WTC11 (cell line): ENCODE results near the gene ACTA1. TPM values are rescaled to one million over a fixed set of nuclear protein-coding genes. Genes with fewer than 3 reads are reported as not detected.

Experiments
- ATAC-seq: fragments of 200-7000 bp; cut with Tn5 transposase; 2 replicates; pipeline ENCODE4 v1.10.0; 2021; ENCODE audit warnings: mild to moderate bottlenecking, moderate library complexity
- CTCF ChIA-PET: fragments of 300-600 bp; sonication (Branson Sonifier 250); formaldehyde crosslinking; loops from one replicate; lab custom pipeline; 2021; ENCODE audit warnings: antibody characterized with exemption; lab: Charles Lee
- POLR2A ChIA-PET: fragments of 350-600 bp; sonication (Branson Sonifier 250); formaldehyde crosslinking; loops from one replicate; lab custom pipeline; 2021; ENCODE audit warnings: antibody characterized with exemption; lab: Charles Lee
- DNase-seq: peaks from one replicate; pipeline ENCODE4 v3.0.0; 2021; ENCODE audit warnings: low spot score
- H3K27ac Mint-ChIP-seq: 2 replicates; pipeline ENCODE4 v1.8.0; 2021; ENCODE audit warnings: mixed read lengths
- H3K27me3 Mint-ChIP-seq: 2 replicates; pipeline ENCODE4 v1.8.0; 2021; ENCODE audit warnings: low read depth, mild to moderate bottlenecking, moderate library complexity, mixed read lengths
- H3K36me3 Mint-ChIP-seq: 2 replicates; pipeline ENCODE4 v1.8.0; 2021; ENCODE audit warnings: mixed read lengths
- H3K4me1 Mint-ChIP-seq: 2 replicates; pipeline ENCODE4 v1.8.0; 2022; ENCODE audit warnings: mixed read lengths
- H3K4me3 Mint-ChIP-seq: 2 replicates; pipeline ENCODE4 v1.8.0; 2021; ENCODE audit warnings: mild to moderate bottlenecking, moderate library complexity, mixed read lengths
- H3K9me3 Mint-ChIP-seq: 2 replicates; pipeline ENCODE4 v1.8.0; 2021; ENCODE audit warnings: mixed read lengths
- ATF1 ChIP-seq: sonication (generic); formaldehyde crosslinking; IDR thresholded peaks from 2 replicates; pipeline ENCODE4 v1.8.1; 2023; ENCODE audit warnings: mild to moderate bottlenecking, moderate library complexity, missing genetic modification reagents
- ELF4 ChIP-seq: sonication (generic); formaldehyde crosslinking; IDR thresholded peaks from 2 replicates; pipeline ENCODE4 v1.8.1; 2022; ENCODE audit warnings: low read depth, mild to moderate bottlenecking, moderate library complexity, missing genetic modification reagents
- FOXP4 ChIP-seq: sonication (generic); formaldehyde crosslinking; IDR thresholded peaks from 2 replicates; pipeline ENCODE4 v1.8.0; 2022; ENCODE audit warnings: mild to moderate bottlenecking, missing genetic modification reagents
- GABPB1 ChIP-seq: sonication (generic); formaldehyde crosslinking; IDR thresholded peaks from 2 replicates; pipeline ENCODE4 v1.8.1; 2023; ENCODE audit warnings: mild to moderate bottlenecking, missing genetic modification reagents
- JUN ChIP-seq: sonication (generic); formaldehyde crosslinking; IDR thresholded peaks from 2 replicates; pipeline ENCODE4 v1.8.0; 2023; ENCODE audit warnings: mild to moderate bottlenecking, missing genetic modification reagents
- MLX ChIP-seq: sonication (generic); formaldehyde crosslinking; IDR thresholded peaks from 2 replicates; pipeline ENCODE4 v1.8.1; 2023; ENCODE audit warnings: mild to moderate bottlenecking, missing genetic modification reagents, moderate library complexity
- NFE2L1 ChIP-seq: sonication (generic); formaldehyde crosslinking; IDR thresholded peaks from 2 replicates; pipeline ENCODE4 v1.8.1; 2023; ENCODE audit warnings: missing genetic modification reagents
- RELA ChIP-seq: sonication (generic); formaldehyde crosslinking; IDR thresholded peaks from 2 replicates; pipeline ENCODE4 v1.8.1; 2022; ENCODE audit warnings: missing genetic modification reagents, mild to moderate bottlenecking, borderline replicate concordance
- ZBTB21 ChIP-seq: sonication (generic); formaldehyde crosslinking; IDR thresholded peaks from 2 replicates; pipeline ENCODE4 v1.8.1; 2023; ENCODE audit warnings: mild to moderate bottlenecking, missing genetic modification reagents, borderline replicate concordance
- ZNF121 ChIP-seq: sonication (generic); formaldehyde crosslinking; IDR thresholded peaks from 2 replicates; pipeline ENCODE4 v1.8.0; 2023; ENCODE audit warnings: missing genetic modification reagents
- ZNF232 ChIP-seq: sonication (generic); formaldehyde crosslinking; IDR thresholded peaks from 2 replicates; pipeline ENCODE4 v1.8.0; 2022; ENCODE audit warnings: mild to moderate bottlenecking, missing genetic modification reagents
- ZNF423 ChIP-seq: fragments of 250-450 bp; sonication (Bioruptor Pico); IDR thresholded peaks from 2 replicates; pipeline ENCODE4 v2.1.2; 2022; ENCODE audit warnings: mild to moderate bottlenecking, moderate library complexity
- ZNF512 ChIP-seq: sonication (generic); formaldehyde crosslinking; IDR thresholded peaks from 2 replicates; pipeline ENCODE4 v1.8.1; 2022; ENCODE audit warnings: missing genetic modification reagents, borderline replicate concordance
- total RNA-seq: library from RNA; stranded (reverse); gene quantifications from 3 replicates; pipeline ENCODE4 v1.2.3, GENCODE V29; 2021

ACTA1 gene
- total RNA-seq, 1 experiment from 2014 or later: 1.5 TPM

DNA sequence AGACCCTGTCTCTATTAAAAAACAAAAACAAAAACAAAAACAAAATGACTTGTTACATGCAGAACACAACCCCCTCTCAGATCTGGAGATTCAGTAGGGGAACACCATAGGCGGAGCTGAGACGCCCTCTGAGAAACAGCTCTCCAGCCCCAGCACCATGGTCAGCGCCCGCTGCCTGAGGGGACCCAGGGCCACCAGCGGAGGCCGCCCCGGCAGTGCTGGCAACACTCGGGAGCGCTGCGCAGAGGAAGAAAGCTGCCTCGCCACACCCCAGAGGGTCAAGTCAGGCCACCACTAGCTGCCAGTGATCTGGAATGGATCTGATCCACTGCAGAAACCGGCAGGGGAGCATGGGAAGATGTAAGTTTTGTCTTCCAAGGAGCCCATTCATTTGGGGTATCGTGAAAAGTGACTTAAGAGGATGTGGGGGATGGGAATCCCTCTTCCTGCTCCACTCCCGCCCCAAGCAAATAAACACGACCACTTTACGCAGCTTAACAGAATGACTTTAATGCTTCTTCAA is 3.1 kb downstream of the ACTA1 start (continued):
- TF ChIP-seq ZNF121 (peak; percentile 65; the same call in 1 of the 2 replicates), FOXP4 (CRISPR knock-in tag) (peak; percentile 97), RELA (CRISPR knock-in tag) (peak; percentile 84)

DNA sequence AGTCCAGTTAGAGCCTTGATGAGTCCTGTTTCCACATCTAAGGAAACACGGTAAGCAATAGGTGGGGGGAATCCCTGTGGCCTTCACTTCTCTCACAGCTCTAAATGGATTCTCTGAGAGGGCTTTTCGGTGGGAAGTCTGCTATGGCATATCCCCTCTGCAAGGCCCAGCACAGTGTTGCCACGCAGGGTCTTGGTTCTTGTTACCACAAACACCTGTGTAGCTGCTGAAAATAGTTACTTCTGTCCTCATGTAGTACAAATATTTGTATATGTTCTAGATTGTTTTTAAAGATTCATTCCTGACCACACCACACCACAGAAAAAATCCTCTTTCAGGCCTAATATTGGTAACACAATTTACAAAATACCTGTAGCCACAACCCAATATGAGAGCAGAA is 5.6 kb downstream of the ACTA1 start:
- Mint-ChIP-seq H3K27me3 (peaks cover 68% of the 10 kb centered on the region), H3K36me3 (peaks cover 5% of the 10 kb centered on the region), H3K4me3 (no peak overlapping the region), H3K27ac (no peak overlapping the region), H3K4me1 (peaks cover 13% of the 10 kb centered on the region), H3K9me3 (peaks cover 8% of the 10 kb centered on the region)
- CTCF ChIA-PET: no interaction called here
- ATAC-seq: no peak
- no peak for TF ChIP-seq ELF4
- no peak for TF ChIP-seq ZNF423 (CRISPR knock-in tag)
- TF ChIP-seq ATF1 (CRISPR knock-in tag): no peak
- TF ChIP-seq ZNF512 (CRISPR knock-in tag): no peak
- POLR2A ChIA-PET: no interaction called here
- DNase-seq: no peak

DNA sequence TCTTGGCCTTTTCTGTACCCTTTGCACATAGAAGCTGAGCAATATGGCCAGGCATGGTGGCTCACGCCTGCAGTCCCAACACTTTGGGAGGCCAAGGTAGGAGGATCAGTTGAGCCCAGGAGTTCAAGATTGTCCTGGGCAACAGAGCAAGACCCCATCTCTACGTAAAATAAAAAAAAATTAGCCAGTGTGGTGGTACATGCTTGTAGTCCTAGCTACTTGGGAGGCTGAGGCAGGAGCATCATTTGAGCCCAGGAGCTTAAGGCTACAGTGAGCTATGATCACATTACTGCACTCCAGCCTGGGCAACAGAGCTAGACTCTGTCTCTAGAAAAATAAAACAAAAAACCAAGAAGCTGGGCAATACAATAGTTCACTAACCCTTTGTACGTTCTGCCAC is 6.3 kb downstream of the ACTA1 start:
- DNase-seq: no peak
- TF ChIP-seq ZNF232 (CRISPR knock-in tag): no peak
- TF ChIP-seq JUN (CRISPR knock-in tag): no peak
- peak; percentile 18; the same call in 1 of the 2 replicates for TF ChIP-seq ZNF121
- TF ChIP-seq ZBTB21: no peak

DNA sequence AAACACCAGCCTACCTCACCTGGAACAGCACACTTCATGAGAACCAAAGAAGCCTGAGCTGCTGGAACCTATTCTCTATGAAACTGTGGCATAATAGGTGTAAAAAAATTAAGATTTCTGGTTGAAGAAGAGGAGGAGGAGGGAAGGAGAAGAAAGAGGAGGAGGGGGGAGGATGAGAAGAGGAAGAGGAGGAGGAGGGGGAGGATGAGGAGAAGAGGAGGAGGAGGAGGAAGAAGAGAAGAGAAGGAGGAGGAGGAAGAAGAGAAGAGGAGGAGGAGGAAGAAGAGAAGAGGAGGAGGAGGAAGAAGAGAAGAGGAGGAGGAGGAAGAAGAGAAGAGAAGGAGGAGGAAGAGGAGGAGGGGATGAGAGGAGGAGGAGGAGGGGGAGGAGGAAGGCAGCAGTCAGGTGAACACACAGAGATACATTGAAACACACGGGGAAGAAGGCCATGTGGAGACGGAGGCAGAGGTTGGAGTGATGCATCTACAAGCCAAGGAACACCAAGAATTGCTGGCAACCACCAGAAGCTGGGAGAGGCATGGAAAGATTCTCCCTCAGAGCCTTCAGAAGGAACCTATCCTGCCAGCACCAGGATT is 8.2 kb downstream of the ACTA1 start:
- Mint-ChIP-seq H3K4me3 (no peak overlapping the region), H3K27ac (no peak overlapping the region), H3K4me1 (peaks cover 5% of the 10 kb centered on the region; the same call in 1 of the 2 replicates), H3K27me3 (peaks cover 42% of the 10 kb centered on the region)
- DNase-seq (no peak), ATAC-seq (no peak)
- POLR2A ChIA-PET: no interaction called here
- CTCF ChIA-PET: interaction anchor here (0.5 kb wide), 1 partner anchor 238 kb away, joined by 3 read pairs; no protein-coding TSS in a partner anchor
- no peak for TF ChIP-seq ZNF232 (CRISPR knock-in tag)
- TF ChIP-seq, all 79 proteins: peak for 0
- H3K9me3 Mint-ChIP-seq: peaks cover 13% of the 10 kb centered on the region
- peaks cover 10% of the 10 kb centered on the region for H3K36me3 Mint-ChIP-seq

More for the DNA sequence above, 6.3 kb downstream of the ACTA1 start:
- no peak overlapping the region for H3K4me3 Mint-ChIP-seq
- H3K9me3 Mint-ChIP-seq: peaks cover 13% of the 10 kb centered on the region
- H3K27ac Mint-ChIP-seq: no peak overlapping the region
- H3K36me3 Mint-ChIP-seq: peaks cover 10% of the 10 kb centered on the region
- ChIA-PET CTCF (no interaction called here), POLR2A (no interaction called here)
- H3K4me1 Mint-ChIP-seq: peaks cover 12% of the 10 kb centered on the region
- ATAC-seq: no peak
- peaks cover 61% of the 10 kb centered on the region for H3K27me3 Mint-ChIP-seq

GRCh38 chr1:229420765-229421164 is 13.1 kb downstream of the ACTA1 start:
- DNase-seq: no peak
- Mint-ChIP-seq H3K27me3 (peaks cover 13% of the 10 kb centered on the region), H3K4me1 (0 out of 2 replicates have a peak, but pooled peaks cover 3% of the 10 kb centered on the region)
- CTCF ChIA-PET: interaction anchor here (0.7 to 2.5 kb wide), 5 partner anchors 10 to 162 kb away, joined by 3 to 7 read pairs (median 5); no protein-coding TSS in a partner anchor
- no peak for TF ChIP-seq MLX
- TF ChIP-seq GABPB1 (CRISPR knock-in tag): peak; percentile 30; the same call in 1 of the 2 replicates
- TF ChIP-seq NFE2L1: no peak
- TF ChIP-seq, all 79 proteins: peak for 1
- Mint-ChIP-seq H3K9me3 (peaks cover 13% of the 10 kb centered on the region), H3K4me3 (no peak overlapping the region), H3K36me3 (peaks cover 10% of the 10 kb centered on the region), H3K27ac (no peak overlapping the region)
- POLR2A ChIA-PET: no interaction called here
- no peak for ATAC-seq
